ENCODE measurements around the gene AGBL1. TPM values are rescaled to one million over a fixed set of nuclear protein-coding genes. Genes with fewer than 3 reads are reported as not detected.

AGBL1 gene
- total and polyA plus RNA-seq, 2 experiments from 2014 or later = 0.03 TPM; not detected in 1

DNA sequence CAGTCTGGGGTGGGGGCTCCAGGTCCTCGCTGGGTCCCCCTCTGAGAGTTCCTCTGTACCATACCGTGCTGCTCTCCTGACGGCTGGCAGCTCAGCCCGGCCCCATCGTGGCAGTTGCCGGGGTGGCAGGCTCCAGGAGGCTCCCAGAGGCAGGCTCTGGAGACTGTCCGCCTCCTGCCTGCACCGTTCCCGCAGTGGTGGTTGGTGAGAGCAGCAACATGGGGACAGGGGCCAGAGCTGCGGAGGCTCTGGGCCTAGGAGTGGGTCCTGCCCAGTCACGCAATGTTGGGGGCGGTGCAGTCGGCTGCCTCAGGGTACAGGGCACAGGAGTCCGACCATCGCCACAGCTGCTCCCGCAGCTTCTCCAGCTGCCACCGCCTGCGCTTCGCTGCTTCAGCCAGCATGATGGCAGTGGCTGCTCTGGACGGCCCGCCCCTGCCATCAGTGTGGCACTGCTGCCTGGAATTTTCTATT is 492.7 kb downstream of the AGBL1 start:
- H2AFZ ChIP-seq = peak overlapping the region; percentile 74; the same call in 1 of the 2 replicates
- H3K9me2 ChIP-seq (ENCODE audit: insufficient read depth) = peaks cover 18% of the 10 kb centered on the region; the same call in 1 of the 2 replicates
- H3K27me3 Mint-ChIP-seq (ENCODE audit: insufficient read depth, low read depth, poor library complexity) = no peaks in the 10 kb centered on the region
- no peak overlapping the region for H3K4me2 ChIP-seq
- peaks cover 26% of the 10 kb centered on the region for H3K4me1 Mint-ChIP-seq
- H3K27ac Mint-ChIP-seq = no peak overlapping the region
- peaks cover 13% of the 10 kb centered on the region; the same call in 2 of the 3 replicates for H3K36me3 Mint-ChIP-seq (ENCODE audit: low read depth)
- peak; percentile 56; the same call in 2 of the 3 replicates for ATAC-seq
- no peaks in the 10 kb centered on the region for H3K27me3 ChIP-seq (ENCODE audit: insufficient read depth)
- peaks cover 17% of the 10 kb centered on the region; the same call in 2 of the 3 replicates for H3K9me3 Mint-ChIP-seq
- H4K20me1 ChIP-seq (replicated peaks; ENCODE audit: insufficient read depth) = no peaks in the 10 kb centered on the region
- H3K4me3 Mint-ChIP-seq = no peak overlapping the region
- H3F3A ChIP-seq (replicated peaks; ENCODE audit: low read depth) = no peaks in the 10 kb centered on the region
- peaks cover 14% of the 10 kb centered on the region for H3K4me1 ChIP-seq (ENCODE audit: insufficient read depth)
- H3K36me3 ChIP-seq (ENCODE audit: insufficient read depth) = no peaks in the 10 kb centered on the region
- no peak overlapping the region for H3K4me3 ChIP-seq
- TF ChIP-seq, protein P1, sequence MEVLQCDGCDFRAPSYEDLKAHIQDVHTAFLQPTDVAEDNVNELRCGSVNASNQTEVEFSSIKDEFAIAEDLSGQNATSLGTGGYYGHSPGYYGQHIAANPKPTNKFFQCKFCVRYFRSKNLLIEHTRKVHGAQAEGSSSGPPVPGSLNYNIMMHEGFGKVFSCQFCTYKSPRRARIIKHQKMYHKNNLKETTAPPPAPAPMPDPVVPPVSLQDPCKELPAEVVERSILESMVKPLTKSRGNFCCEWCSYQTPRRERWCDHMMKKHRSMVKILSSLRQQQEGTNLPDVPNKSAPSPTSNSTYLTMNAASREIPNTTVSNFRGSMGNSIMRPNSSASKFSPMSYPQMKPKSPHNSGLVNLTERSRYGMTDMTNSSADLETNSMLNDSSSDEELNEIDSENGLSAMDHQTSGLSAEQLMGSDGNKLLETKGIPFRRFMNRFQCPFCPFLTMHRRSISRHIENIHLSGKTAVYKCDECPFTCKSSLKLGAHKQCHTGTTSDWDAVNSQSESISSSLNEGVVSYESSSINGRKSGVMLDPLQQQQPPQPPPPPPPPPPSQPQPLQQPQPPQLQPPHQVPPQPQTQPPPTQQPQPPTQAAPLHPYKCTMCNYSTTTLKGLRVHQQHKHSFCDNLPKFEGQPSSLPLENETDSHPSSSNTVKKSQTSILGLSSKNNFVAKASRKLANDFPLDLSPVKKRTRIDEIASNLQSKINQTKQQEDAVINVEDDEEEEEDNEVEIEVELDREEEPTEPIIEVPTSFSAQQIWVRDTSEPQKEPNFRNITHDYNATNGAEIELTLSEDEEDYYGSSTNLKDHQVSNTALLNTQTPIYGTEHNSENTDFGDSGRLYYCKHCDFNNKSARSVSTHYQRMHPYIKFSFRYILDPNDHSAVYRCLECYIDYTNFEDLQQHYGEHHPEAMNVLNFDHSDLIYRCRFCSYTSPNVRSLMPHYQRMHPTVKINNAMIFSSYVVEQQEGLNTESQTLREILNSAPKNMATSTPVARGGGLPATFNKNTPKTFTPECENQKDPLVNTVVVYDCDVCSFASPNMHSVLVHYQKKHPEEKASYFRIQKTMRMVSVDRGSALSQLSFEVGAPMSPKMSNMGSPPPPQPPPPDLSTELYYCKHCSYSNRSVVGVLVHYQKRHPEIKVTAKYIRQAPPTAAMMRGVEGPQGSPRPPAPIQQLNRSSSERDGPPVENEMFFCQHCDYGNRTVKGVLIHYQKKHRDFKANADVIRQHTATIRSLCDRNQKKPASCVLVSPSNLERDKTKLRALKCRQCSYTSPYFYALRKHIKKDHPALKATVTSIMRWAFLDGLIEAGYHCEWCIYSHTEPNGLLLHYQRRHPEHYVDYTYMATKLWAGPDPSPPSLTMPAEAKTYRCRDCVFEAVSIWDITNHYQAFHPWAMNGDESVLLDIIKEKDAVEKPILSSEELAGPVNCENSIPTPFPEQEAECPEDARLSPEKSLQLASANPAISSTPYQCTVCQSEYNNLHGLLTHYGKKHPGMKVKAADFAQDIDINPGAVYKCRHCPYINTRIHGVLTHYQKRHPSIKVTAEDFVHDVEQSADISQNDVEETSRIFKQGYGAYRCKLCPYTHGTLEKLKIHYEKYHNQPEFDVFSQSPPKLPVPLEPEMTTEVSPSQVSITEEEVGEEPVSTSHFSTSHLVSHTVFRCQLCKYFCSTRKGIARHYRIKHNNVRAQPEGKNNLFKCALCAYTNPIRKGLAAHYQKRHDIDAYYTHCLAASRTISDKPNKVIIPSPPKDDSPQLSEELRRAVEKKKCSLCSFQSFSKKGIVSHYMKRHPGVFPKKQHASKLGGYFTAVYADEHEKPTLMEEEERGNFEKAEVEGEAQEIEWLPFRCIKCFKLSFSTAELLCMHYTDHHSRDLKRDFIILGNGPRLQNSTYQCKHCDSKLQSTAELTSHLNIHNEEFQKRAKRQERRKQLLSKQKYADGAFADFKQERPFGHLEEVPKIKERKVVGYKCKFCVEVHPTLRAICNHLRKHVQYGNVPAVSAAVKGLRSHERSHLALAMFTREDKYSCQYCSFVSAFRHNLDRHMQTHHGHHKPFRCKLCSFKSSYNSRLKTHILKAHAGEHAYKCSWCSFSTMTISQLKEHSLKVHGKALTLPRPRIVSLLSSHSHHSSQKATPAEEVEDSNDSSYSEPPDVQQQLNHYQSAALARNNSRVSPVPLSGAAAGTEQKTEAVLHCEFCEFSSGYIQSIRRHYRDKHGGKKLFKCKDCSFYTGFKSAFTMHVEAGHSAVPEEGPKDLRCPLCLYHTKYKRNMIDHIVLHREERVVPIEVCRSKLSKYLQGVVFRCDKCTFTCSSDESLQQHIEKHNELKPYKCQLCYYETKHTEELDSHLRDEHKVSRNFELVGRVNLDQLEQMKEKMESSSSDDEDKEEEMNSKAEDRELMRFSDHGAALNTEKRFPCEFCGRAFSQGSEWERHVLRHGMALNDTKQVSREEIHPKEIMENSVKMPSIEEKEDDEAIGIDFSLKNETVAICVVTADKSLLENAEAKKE (CRISPR knock-in tag; IDR thresholded peaks at IDR 0.05) = no peak
- no peak for TF ChIP-seq NANOG (IDR thresholded peaks at IDR 0.05; ENCODE audit: borderline replicate concordance)
- TF ChIP-seq, protein P2, sequence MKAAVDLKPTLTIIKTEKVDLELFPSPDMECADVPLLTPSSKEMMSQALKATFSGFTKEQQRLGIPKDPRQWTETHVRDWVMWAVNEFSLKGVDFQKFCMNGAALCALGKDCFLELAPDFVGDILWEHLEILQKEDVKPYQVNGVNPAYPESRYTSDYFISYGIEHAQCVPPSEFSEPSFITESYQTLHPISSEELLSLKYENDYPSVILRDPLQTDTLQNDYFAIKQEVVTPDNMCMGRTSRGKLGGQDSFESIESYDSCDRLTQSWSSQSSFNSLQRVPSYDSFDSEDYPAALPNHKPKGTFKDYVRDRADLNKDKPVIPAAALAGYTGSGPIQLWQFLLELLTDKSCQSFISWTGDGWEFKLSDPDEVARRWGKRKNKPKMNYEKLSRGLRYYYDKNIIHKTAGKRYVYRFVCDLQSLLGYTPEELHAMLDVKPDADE (IDR thresholded peaks at IDR 0.05) = no peak
- DNase-seq (ENCODE audit: low spot score) = no peak
- H3K27ac ChIP-seq (ENCODE audit: low read depth) = no peak overlapping the region
- no peaks in the 10 kb centered on the region for H3K79me2 ChIP-seq (replicated peaks; ENCODE audit: insufficient read depth)

DNA sequence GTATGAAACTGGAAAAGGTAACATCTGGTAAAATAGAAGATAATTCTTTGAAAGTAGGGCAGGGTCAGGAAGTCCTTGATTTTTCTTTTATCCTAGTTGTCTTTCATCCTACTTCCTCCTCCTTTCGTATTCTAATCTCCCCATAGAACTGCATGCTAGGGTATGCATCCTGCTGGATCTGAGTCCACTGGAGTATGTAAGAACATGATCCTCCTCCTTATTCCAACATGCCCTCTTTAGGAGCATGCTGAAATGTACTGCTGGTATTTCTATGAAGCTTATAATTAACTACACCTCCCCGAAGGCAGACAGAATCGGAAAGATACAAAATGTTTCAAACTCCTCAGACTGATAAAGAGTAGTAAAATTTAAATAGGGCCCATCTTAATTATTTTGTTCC is 493.8 kb downstream of the AGBL1 start:
- ATAC-seq (no peak; the same call in 2 of the 3 replicates), DNase-seq (ENCODE audit: low spot score) (peak; percentile 8)
- Mint-ChIP-seq H3K4me3 (no peak overlapping the region), H3K27ac (no peak overlapping the region), H3K9me3 (peaks cover 13% of the 10 kb centered on the region; the same call in 1 of the 3 replicates), H3K4me1 (peaks cover 26% of the 10 kb centered on the region), H3K36me3 (ENCODE audit: low read depth) (peaks cover 16% of the 10 kb centered on the region), H3K27me3 (ENCODE audit: insufficient read depth, low read depth, poor library complexity) (no peaks in the 10 kb centered on the region)
- Histone ChIP-seq H3K79me2 (replicated peaks; ENCODE audit: insufficient read depth) (no peaks in the 10 kb centered on the region), H2AFZ (no peak overlapping the region), H3K4me2 (peak overlapping the region; percentile 32), H4K20me1 (replicated peaks; ENCODE audit: insufficient read depth) (no peaks in the 10 kb centered on the region), H3K27me3 (ENCODE audit: insufficient read depth) (no peaks in the 10 kb centered on the region), H3F3A (replicated peaks; ENCODE audit: low read depth) (no peaks in the 10 kb centered on the region), H3K36me3 (ENCODE audit: insufficient read depth) (no peaks in the 10 kb centered on the region), H3K4me1 (ENCODE audit: insufficient read depth) (peaks cover 14% of the 10 kb centered on the region), H3K4me3 (no peak overlapping the region), H3K27ac (ENCODE audit: low read depth) (no peak overlapping the region), H3K9me2 (ENCODE audit: insufficient read depth) (peaks cover 18% of the 10 kb centered on the region; the same call in 1 of the 2 replicates)
- TF ChIP-seq CREB1 (CRISPR knock-in tag; IDR thresholded peaks at IDR 0.05; ENCODE audit: low read depth) (no peak), EZH2 (IDR thresholded peaks at IDR 0.05; ENCODE audit: low read depth, unreplicated experiment) (no peak)

Data from GM23338 (cell line).